GM12878 (cell line): ENCODE measurements around the gene LMTK2. TPM values are rescaled to one million over a fixed set of nuclear protein-coding genes. Genes with fewer than 3 reads are reported as not detected.

Source experiments
- ATAC-seq: fragments of 200-7000 bp; cut with Tn5 transposase; 3 replicates; pipeline ENCODE4 v1.9.1; 2020; ENCODE audit warnings: mild to moderate bottlenecking, moderate library complexity
- BruUV-seq: library from RNA; stranded (reverse); fragments of 400-500 nt; replicated peaks from 2 replicates; lab custom pipeline; 2021; lab: Mats Ljungman, UMichigan
- CTCF ChIA-PET: fragments of 300-600 bp; sonication (Branson Sonifier 250); formaldehyde crosslinking; extraction: SDS; loops from one replicate; lab custom pipeline; 2021; ENCODE audit warnings: inconsistent platforms; lab: Yijun Ruan, JAX
- POLR2A ChIA-PET: fragments of 350-600 bp; formaldehyde crosslinking; extraction: SDS; loops from one replicate; lab custom pipeline; 2021; ENCODE audit warnings: inconsistent platforms; lab: Charles Lee
- RAD21 ChIA-PET: fragments of 300-600 bp; sonication (Branson Sonifier 250); formaldehyde crosslinking; loops from one replicate; lab custom pipeline; 2023; ENCODE audit warnings: antibody characterized with exemption; ENCODE audit not compliant: unreplicated experiment; lab: Charles Lee
- SMC1A ChIA-PET: fragments of 300-600 bp; sonication (Branson Sonifier 250); formaldehyde crosslinking; loops from one replicate; lab custom pipeline; 2023; ENCODE audit not compliant: unreplicated experiment, uncharacterized antibody; lab: Charles Lee
- DNase-seq: peaks from one replicate; pipeline ENCODE4 v3.0.0-alpha.2; 2011; ENCODE audit warnings: low read depth, low spot score
- FAIRE-seq: peaks from 3 replicates; lab custom pipeline; 2011; peaks lifted over from hg19 to GRCh38; lab: Jason Lieb, UNC
- H2AFZ ChIP-seq: 2 replicates; pipeline ENCODE4 v1.6.0; 2011; ENCODE audit warnings: low read depth, low read length, control low read depth; ENCODE audit not compliant: control insufficient read depth
- H3K27ac ChIP-seq: 2 replicates; pipeline ENCODE4 v1.5.1; 2011; ENCODE audit warnings: control low read depth; ENCODE audit not compliant: control insufficient read depth, insufficient read depth
- H3K27me3 ChIP-seq, 2 experiments: replicated peaks in 1 of 2; 2 replicates each; pipeline versions ENCODE4 v1.6.0 to v1.6.1; 2011; ENCODE audit warnings: low read length in 1 of 2; ENCODE audit not compliant: control insufficient read depth in 2 of 2, insufficient read depth in 2 of 2
- H3K36me3 ChIP-seq, 2 experiments: 2 replicates each; pipeline ENCODE4 v1.5.1; 2011; ENCODE audit warnings: low read length in 1 of 2; ENCODE audit not compliant: control insufficient read depth in 2 of 2, insufficient read depth in 2 of 2
- H3K4me1 ChIP-seq: 2 replicates; pipeline ENCODE4 v1.6.1; 2011; ENCODE audit warnings: mild to moderate bottlenecking, low read length, moderate library complexity, mixed read lengths; ENCODE audit not compliant: control insufficient read depth, insufficient read depth
- H3K4me2 ChIP-seq: 2 replicates; pipeline ENCODE4 v1.6.0; 2011; ENCODE audit warnings: control low read depth; ENCODE audit not compliant: control insufficient read depth, insufficient read depth
- H3K4me3 ChIP-seq: fragments of 200-600 bp; sonication (generic); 2 replicates; pipeline ENCODE4 v1.5.1; 2016
- H3K79me2 ChIP-seq: 2 replicates; pipeline ENCODE4 v1.6.0; 2011; ENCODE audit warnings: low read length; ENCODE audit not compliant: control insufficient read depth, insufficient read depth
- H3K9ac ChIP-seq: 2 replicates; pipeline ENCODE4 v1.8.0; 2011; ENCODE audit warnings: low read length, control low read depth, mixed read lengths; ENCODE audit not compliant: control insufficient read depth, insufficient read depth
- H3K9me3 ChIP-seq: replicated peaks from 3 replicates; pipeline ENCODE4 v1.5.1; 2011; ENCODE audit warnings: mild to moderate bottlenecking, low read length; ENCODE audit not compliant: control insufficient read depth, insufficient read depth
- H4K20me1 ChIP-seq: 2 replicates; pipeline ENCODE4 v1.6.0; 2011; ENCODE audit not compliant: control insufficient read depth, insufficient read depth
- BCL3 ChIP-seq: IDR thresholded peaks from 2 replicates; pipeline ENCODE4 v1.6.1; 2011; ENCODE audit warnings: borderline replicate concordance, low read depth, mild to moderate bottlenecking, moderate library complexity, low read length; ENCODE audit not compliant: insufficient read depth, poor library complexity, severe bottlenecking
- E2F4 ChIP-seq: IDR thresholded peaks from 2 replicates; pipeline ENCODE4 v1.6.1; 2012; ENCODE audit warnings: low read depth, low read length, improper control_type of control experiment
- HDAC6 ChIP-seq: fragments of 200-600 bp; sonication (generic); IDR thresholded peaks from one replicate; pipeline ENCODE4 v1.8.0; 2017; ENCODE audit warnings: antibody characterized with exemption; ENCODE audit not compliant: unreplicated experiment
- IRF5 ChIP-seq: fragments of 450-650 bp; IDR thresholded peaks from 2 replicates; pipeline ENCODE4 v1.6.1; 2017; ENCODE audit warnings: borderline replicate concordance
- PKNOX1 ChIP-seq: fragments of 450-650 bp; IDR thresholded peaks from 2 replicates; pipeline ENCODE4 v1.6.1; 2016; ENCODE audit warnings: mild to moderate bottlenecking
- RAD21 ChIP-seq: IDR thresholded peaks from 2 replicates; pipeline ENCODE4 v1.6.1; 2011; ENCODE audit warnings: mild to moderate bottlenecking, low read depth, low read length, moderate library complexity; ENCODE audit not compliant: insufficient read depth
- ZNF384 ChIP-seq: IDR thresholded peaks from 2 replicates; pipeline ENCODE4 v1.6.1; 2012; ENCODE audit warnings: low read depth, mild to moderate bottlenecking, low read length, improper control_type of control experiment, borderline replicate concordance
- WGBS: methylation state at CpG from one replicate; pipeline ENCODE4 v1.1.6; 2016; ENCODE audit warnings: low lambda C conversion rate; ENCODE audit not compliant: insufficient replicate concordance, insufficient coverage; ENCODE audit errors: missing lambda C conversion rate; 5-methylcytosine and 5-hydroxymethylcytosine counted together
- in situ Hi-C: fragments of 300-500 bp; cut with MboI; formaldehyde crosslinking; loops from 9 replicates; pipeline ENCODE4 v1.14.3; 2018; ENCODE audit warnings: mixed read lengths
- intact Hi-C: fragments of 100-400 bp; cut with micrococcal nuclease; formaldehyde crosslinking; loops from one replicate; pipeline ENCODE4 v1.14.2; 2022; ENCODE audit not compliant: unreplicated experiment
- polyA plus RNA-seq, 11 experiments: library from polyadenylated mRNA; depleted of rRNA in 4 of 11; unstranded in 6 of 11; stranded (reverse) in 5 of 11; fragments of >200 nt; fragmentation: Nextera tagmentation in 4 of 11; fragmentation: Illumina TruSeq in 1 of 11; extraction: Ambion mirVana in 4 of 11; extraction: Trizol in 1 of 11; gene quantifications; 1 replicate in 1 of 11; 2 replicates in 10 of 11; pipeline versions ENCODE4 v1.2.1 to v1.2.3, GENCODE V29; 2011 to 2016; ENCODE audit warnings: inconsistent platforms in 2 of 11, missing spikeins in 2 of 11, low read depth in 1 of 11
- total RNA-seq, 4 experiments: library from RNA; depleted of rRNA in 3 of 4; stranded (reverse); fragments of >200 nt in 3 of 4; fragmentation: Illumina TruSeq in 1 of 4; extraction: Trizol in 1 of 4; gene quantifications; 2 replicates each; pipeline versions ENCODE4 v1.2.1 to v1.2.3, GENCODE V29; 2013 to 2021

Gene LMTK2
- total and polyA plus RNA-seq, 10 of the 15 experiments (the other 5 are each of a cell fraction or from before 2014, with no cell fraction given) = 0.68 to 8.7 (median 4.6) TPM

- TF ChIP-seq BCL3 (no peak), ZNF384 (no peak), RAD21 (no peak), IRF5 (no peak), HDAC6 (no peak)
Measured at GRCh38 chr7:98228801-98229200, 122.1 kb downstream of the LMTK2 start (continued).

GRCh38 chr7:98229441-98229840 is 122.8 kb downstream of the LMTK2 start:
- TF ChIP-seq PKNOX1 (peak; percentile 24; the same call in 1 of the 2 replicates), E2F4 (no peak)
- Histone ChIP-seq H2AFZ (no peak overlapping the region), H3K9me3 (no peaks in the 10 kb centered on the region), H3K27ac (no peak overlapping the region), H4K20me1 (no peaks in the 10 kb centered on the region), H3K9ac (no peak overlapping the region), H3K79me2 (no peaks in the 10 kb centered on the region), H3K36me3 (no peaks in the 10 kb centered on the region), H3K4me2 (no peak overlapping the region), H3K27me3 (no peaks in the 10 kb centered on the region), H3K4me3 (no peak overlapping the region), H3K4me1 (no peaks in the 10 kb centered on the region)
- peak; percentile 21; the same call in 1 of the 3 replicates for ATAC-seq
- BruUV-seq = no TSS peak
- DNase-seq = no peak
- 85% methylated on average over 11 of the region's 11 CpGs for WGBS
- CTCF ChIA-PET = no interaction called here
- in situ Hi-C loops (no loop called here), intact Hi-C loops (no loop called here)
- POLR2A ChIA-PET = no interaction called here
- RAD21 ChIA-PET = no interaction called here
- no peak for FAIRE-seq
- SMC1A ChIA-PET = no interaction called here
